A549 (cell line): ENCODE data around the gene FRMD1. TPM values are rescaled to one million over a fixed set of nuclear protein-coding genes. Genes with fewer than 3 reads are reported as not detected.

Experiments used
- ATAC-seq, 2 experiments: fragments of 200-7000 bp in 1 of 2; fragments of >200 bp in 1 of 2; cut with Nextera tagmentation in 1 of 2; cut with Tn5 transposase in 1 of 2; 3 replicates each; pipeline versions ENCODE4 v1.8.0 to v1.9.1; 2018 to 2020; ENCODE audit warnings: mild to moderate bottlenecking in 1 of 2, moderate library complexity in 1 of 2
- CTCF ChIA-PET: fragments of 300-600 bp; sonication (Branson Sonifier 250); formaldehyde crosslinking; extraction: SDS; loops from one replicate; lab custom pipeline; 2021; ENCODE audit warnings: antibody characterized with exemption, inconsistent platforms; lab: Yijun Ruan, JAX
- POLR2A ChIA-PET: fragments of 350-600 bp; formaldehyde crosslinking; extraction: SDS; loops from one replicate; lab custom pipeline; 2021; ENCODE audit warnings: antibody characterized with exemption, inconsistent platforms; lab: Yijun Ruan, JAX
- DNase-seq, 2 experiments: peaks; one replicate each; pipeline versions ENCODE4 v3.0.0 to v3.0.0-alpha.2; 2011 to 2016; ENCODE audit warnings: low read depth in 1 of 2, low spot score in 1 of 2
- FAIRE-seq: peaks from 2 replicates; lab custom pipeline; 2011; peaks lifted over from hg19 to GRCh38; lab: Jason Lieb, UNC
- H3K27ac ChIP-seq, 2 experiments: fragments of >200 bp; sonication (Bioruptor Twin); formaldehyde crosslinking; 3 replicates each; pipeline ENCODE4 v1.5.1; 2016 to 2017
- H3K4me1 ChIP-seq: fragments of >200 bp; sonication (Bioruptor Twin); formaldehyde crosslinking; 3 replicates; pipeline ENCODE4 v1.6.1; 2016
- H3K4me2 ChIP-seq: fragments of >200 bp; sonication (Bioruptor Twin); formaldehyde crosslinking; 3 replicates; pipeline ENCODE4 v1.6.1; 2016
- H3K4me3 ChIP-seq: fragments of >200 bp; sonication (Bioruptor Twin); formaldehyde crosslinking; 3 replicates; pipeline ENCODE4 v1.5.1; 2016
- H3K9me3 ChIP-seq: fragments of >200 bp; sonication (Bioruptor Twin); formaldehyde crosslinking; 3 replicates; pipeline ENCODE4 v1.6.1; 2016
- ATOH8 ChIP-seq: fragments of 250-450 bp; sonication (Bioruptor Pico); IDR thresholded peaks from 2 replicates; pipeline ENCODE4 v1.5.0; 2020; ENCODE audit warnings: low read depth, mild to moderate bottlenecking, moderate library complexity
- BCL3 ChIP-seq: fragments of >200 bp; sonication (Bioruptor Twin); formaldehyde crosslinking; IDR thresholded peaks from 3 replicates; pipeline ENCODE4 v1.6.1; 2016
- BHLHE40 ChIP-seq: IDR thresholded peaks from 2 replicates; pipeline ENCODE4 v1.6.1; 2012; ENCODE audit warnings: low read depth, low read length, inconsistent platforms
- CBX8 ChIP-seq: fragments of 200-600 bp; sonication (generic); IDR thresholded peaks from 2 replicates; pipeline ENCODE4 v1.6.1; 2016
- CEBPB ChIP-seq, 2 experiments: fragments of >200 bp in 1 of 2; sonication (Bioruptor Twin) in 1 of 2; formaldehyde crosslinking in 1 of 2; IDR thresholded peaks; 2 replicates each; pipeline ENCODE4 v1.6.1; 2012 to 2016
- CHD4 ChIP-seq: fragments of 200-600 bp; sonication (generic); IDR thresholded peaks from 2 replicates; pipeline ENCODE4 v1.6.1; 2016; ENCODE audit warnings: antibody characterized with exemption, mild to moderate bottlenecking, borderline replicate concordance
- ELK1 ChIP-seq: fragments of 150-350 bp; IDR thresholded peaks from 2 replicates; pipeline ENCODE4 v1.6.1; 2014; ENCODE audit warnings: low read depth, mild to moderate bottlenecking, low read length
- ESRRA ChIP-seq: fragments of 150-350 bp; IDR thresholded peaks from 2 replicates; pipeline ENCODE4 v1.6.1; 2014; ENCODE audit warnings: mild to moderate bottlenecking, low read length, borderline replicate concordance
- FOSL2 ChIP-seq, 2 experiments: fragments of 450-650 bp in 1 of 2; fragments of >200 bp in 1 of 2; sonication (Bioruptor Twin) in 1 of 2; formaldehyde crosslinking; IDR thresholded peaks; 2 replicates each; pipeline versions ENCODE4 v1.5.0 to v1.6.1; 2016 to 2020; ENCODE audit warnings: mild to moderate bottlenecking in 1 of 2, moderate library complexity in 1 of 2
- FOXS1 ChIP-seq: fragments of 250-450 bp; sonication (Bioruptor Pico); IDR thresholded peaks from 2 replicates; pipeline ENCODE4 v1.5.0; 2020; ENCODE audit warnings: mild to moderate bottlenecking, moderate library complexity
- HDAC2 ChIP-seq: fragments of 200-600 bp; sonication (generic); IDR thresholded peaks from 2 replicates; pipeline ENCODE4 v1.6.1; 2016
- HES2 ChIP-seq: fragments of >200 bp; sonication (Bioruptor Twin); formaldehyde crosslinking; IDR thresholded peaks from 2 replicates; pipeline ENCODE4 v1.6.1; 2016
- HEYL ChIP-seq: fragments of 250-450 bp; sonication (Bioruptor Pico); IDR thresholded peaks from 2 replicates; pipeline ENCODE4 v1.8.0; 2021; ENCODE audit warnings: mild to moderate bottlenecking, moderate library complexity
- HMGXB4 ChIP-seq: fragments of 250-450 bp; sonication (Bioruptor Pico); IDR thresholded peaks from 2 replicates; pipeline ENCODE4 v1.5.0; 2021; ENCODE audit warnings: mild to moderate bottlenecking, moderate library complexity, borderline replicate concordance
- HOXB13 ChIP-seq: fragments of 250-450 bp; sonication (Bioruptor Pico); IDR thresholded peaks from 2 replicates; pipeline ENCODE4 v1.5.0; 2020; ENCODE audit warnings: low read depth, mild to moderate bottlenecking, moderate library complexity
- JUN ChIP-seq, 2 experiments: fragments of >200 bp; sonication (Bioruptor Twin); formaldehyde crosslinking; IDR thresholded peaks; 2 replicates in 1 of 2; 3 replicates in 1 of 2; pipeline ENCODE4 v1.6.1; 2016 to 2017
- KDM1A ChIP-seq: fragments of 200-600 bp; sonication (generic); IDR thresholded peaks from 2 replicates; pipeline ENCODE4 v1.6.1; 2016; ENCODE audit warnings: low read depth, mild to moderate bottlenecking
- MAFK ChIP-seq: fragments of 450-650 bp; IDR thresholded peaks from 2 replicates; pipeline ENCODE4 v1.6.1; 2014; ENCODE audit not compliant: partially characterized antibody
- NFE2L2 ChIP-seq: fragments of 150-350 bp; conservative IDR thresholded peaks from 2 replicates; pipeline ENCODE4 v1.6.1; 2014; ENCODE audit warnings: low read length
- NPAS2 ChIP-seq: fragments of 250-450 bp; sonication (Bioruptor Pico); IDR thresholded peaks from 2 replicates; pipeline ENCODE4 v1.8.0; 2022; ENCODE audit warnings: mild to moderate bottlenecking, moderate library complexity, borderline replicate concordance
- NR3C1 ChIP-seq: fragments of >200 bp; sonication (Bioruptor Twin); formaldehyde crosslinking; IDR thresholded peaks from 3 replicates; pipeline ENCODE4 v1.6.1; 2017
- PHF8 ChIP-seq: fragments of 200-600 bp; sonication (generic); IDR thresholded peaks from 2 replicates; pipeline ENCODE4 v1.6.1; 2016; ENCODE audit warnings: low read depth, mild to moderate bottlenecking, antibody characterized with exemption, moderate library complexity, borderline replicate concordance
- RAD21 ChIP-seq, 2 experiments: fragments of >200 bp in 1 of 2; sonication (Bioruptor Twin) in 1 of 2; formaldehyde crosslinking in 1 of 2; IDR thresholded peaks in 1 of 2; conservative IDR thresholded peaks in 1 of 2; 2 replicates in 1 of 2; 3 replicates in 1 of 2; pipeline ENCODE4 v1.6.1; 2012 to 2018; ENCODE audit warnings: inconsistent platforms in 1 of 2
- RARB ChIP-seq: fragments of 250-450 bp; sonication (Bioruptor Pico); IDR thresholded peaks from 2 replicates; pipeline ENCODE4 v1.8.0; 2021; ENCODE audit warnings: mild to moderate bottlenecking, moderate library complexity
- REST ChIP-seq: fragments of 200-600 bp; sonication (generic); IDR thresholded peaks from 2 replicates; pipeline ENCODE4 v1.6.1; 2016; ENCODE audit warnings: antibody characterized with exemption, mild to moderate bottlenecking, moderate library complexity
- SREBF2 ChIP-seq: fragments of 450-650 bp; IDR thresholded peaks from 2 replicates; pipeline ENCODE4 v1.6.1; 2014; ENCODE audit warnings: mild to moderate bottlenecking, moderate library complexity
- WGBS: methylation state at CpG from one replicate; pipeline ENCODE4 v1.1.6; 2017; ENCODE audit errors: missing lambda C conversion rate; 5-methylcytosine and 5-hydroxymethylcytosine counted together
- polyA plus RNA-seq, 4 experiments: library from polyadenylated mRNA; depleted of rRNA in 3 of 4; stranded (reverse); fragments of >200 nt; fragmentation: RNase III in 1 of 4; extraction: RNeasy Plus Mini Kit Qiagen cat#74134 plus additional on column Dnase treatment in 1 of 4; gene quantifications; 2 replicates in 3 of 4; 3 replicates in 1 of 4; pipeline ENCODE4 v1.2.3, GENCODE V29; 2011 to 2017

FRMD1 gene
- polyA plus RNA-seq, 2 of the 4 experiments (the other 2 are of a cell fraction), result not detected

GRCh38 chr6:168124921-168125320, 45.9 kb upstream of the FRMD1 start:
- H3K4me3 ChIP-seq, result no peak overlapping the region
- DNase-seq, result no peak
- no peak overlapping the region for H3K27ac ChIP-seq
- ATAC-seq, result no peak
- CTCF ChIA-PET, result no interaction called here
- no peaks in the 10 kb centered on the region for H3K9me3 ChIP-seq
- FAIRE-seq, result no peak
- H3K4me2 ChIP-seq, result no peak overlapping the region
- no peak for TF ChIP-seq RARB (CRISPR knock-in tag)
- no peak for TF ChIP-seq RAD21 (conservative IDR thresholded peaks at IDR 0.05 in 1 of 2, IDR thresholded peaks at IDR 0.05 in 1 of 2)
- no peak for TF ChIP-seq JUN (IDR thresholded peaks at IDR 0.05)
- TF ChIP-seq HOXB13 (CRISPR knock-in tag), result no peak
- TF ChIP-seq PHF8, result no peak
- no peak for TF ChIP-seq BHLHE40
- no peak for TF ChIP-seq REST
- no peak for TF ChIP-seq SREBF2
- TF ChIP-seq FOSL2 (IDR thresholded peaks at IDR 0.05), result no peak
- no peak for TF ChIP-seq FOSL2 (CRISPR knock-in tag; IDR thresholded peaks at IDR 0.05)
- TF ChIP-seq HMGXB4 (CRISPR knock-in tag), result no peak
- TF ChIP-seq ATOH8 (CRISPR knock-in tag), result no peak
- no peak for TF ChIP-seq NPAS2 (CRISPR knock-in tag)
- TF ChIP-seq NFE2L2, result no peak
- TF ChIP-seq HEYL (CRISPR knock-in tag), result no peak
- no peak for TF ChIP-seq HDAC2
- no peak for TF ChIP-seq CHD4
- POLR2A ChIA-PET, result no interaction called here
- no peaks in the 10 kb centered on the region for H3K4me1 ChIP-seq
- 43% methylated on average over 9 of the region's 11 CpGs for WGBS

GRCh38 chr6:168124158-168124557, 45.1 kb upstream of the FRMD1 start:
- H3K4me3 ChIP-seq, result no peak overlapping the region
- no peak for DNase-seq
- TF ChIP-seq CBX8 (no peak), HDAC2 (no peak), HES2 (no peak), ELK1 (no peak), BCL3 (no peak), NR3C1 (no peak), NFE2L2 (no peak), RAD21 (conservative IDR thresholded peaks at IDR 0.05 in 1 of 2, IDR thresholded peaks at IDR 0.05 in 1 of 2) (no peak), ESRRA (no peak), FOXS1 (CRISPR knock-in tag) (no peak), CHD4 (no peak), CEBPB (IDR thresholded peaks at IDR 0.05) (no peak), KDM1A (no peak), MAFK (no peak)
- TF ChIP-seq, all 56 proteins: peak for 0
- Histone ChIP-seq H3K4me2 (no peak overlapping the region), H3K9me3 (no peaks in the 10 kb centered on the region), H3K4me1 (no peaks in the 10 kb centered on the region), H3K27ac (no peak overlapping the region)
- POLR2A ChIA-PET, result no interaction called here
- WGBS, result 80% methylated on average over 7 of the region's 7 CpGs
- FAIRE-seq (no peak), ATAC-seq (no peak)
- CTCF ChIA-PET, result no interaction called here
